IMR-90 (cell line): ENCODE measurements around the gene CPED1. TPM values are rescaled to one million over a fixed set of nuclear protein-coding genes. Genes with fewer than 3 reads are reported as not detected.

Source experiments
- ATAC-seq: fragments of 200-7000 bp; cut with Tn5 transposase; 2 replicates; pipeline ENCODE4 v1.9.1; 2020; ENCODE audit warnings: low read depth, mild to moderate bottlenecking, moderate library complexity
- BruUV-seq: library from RNA; stranded (reverse); fragments of 400-500 nt; replicated peaks from 2 replicates; lab custom pipeline; 2021; lab: Mats Ljungman, UMichigan
- CTCF ChIA-PET: fragments of 300-600 bp; formaldehyde crosslinking; extraction: SDS; loops from one replicate; lab custom pipeline; 2021; ENCODE audit warnings: antibody characterized with exemption; lab: Yijun Ruan, JAX
- POLR2A ChIA-PET: fragments of 300-600 bp; sonication (Branson Sonifier 250); formaldehyde crosslinking; loops from one replicate; lab custom pipeline; 2022; ENCODE audit warnings: antibody characterized with exemption; ENCODE audit not compliant: unreplicated experiment; lab: Charles Lee
- DNase-seq: peaks from one replicate; pipeline ENCODE4 v3.0.0; 2013
- H2AFZ ChIP-seq: replicated peaks from 2 replicates; pipeline ENCODE3; 2013; ENCODE audit warnings: low read length, mild to moderate bottlenecking; ENCODE audit not compliant: poor library complexity
- H2AK5ac ChIP-seq: 2 replicates; pipeline ENCODE4 v1.6.1; 2013; ENCODE audit warnings: low read depth, low read length, inconsistent platforms
- H2AK9ac ChIP-seq: replicated peaks from 2 replicates; pipeline ENCODE3; 2013; ENCODE audit warnings: mild to moderate bottlenecking, low read depth, low read length, moderate library complexity; ENCODE audit not compliant: poor library complexity
- H2BK120ac ChIP-seq: 2 replicates; pipeline ENCODE4 v1.6.1; 2013; ENCODE audit warnings: low read depth, low read length, inconsistent platforms
- H2BK15ac ChIP-seq: 3 replicates; pipeline ENCODE4 v1.6.1; 2013; ENCODE audit warnings: low read depth, low read length, inconsistent platforms
- H2BK20ac ChIP-seq: 2 replicates; pipeline ENCODE4 v1.6.1; 2013; ENCODE audit warnings: low read depth, mild to moderate bottlenecking, inconsistent platforms, low read length, moderate library complexity
- H2BK5ac ChIP-seq: 2 replicates; pipeline ENCODE4 v1.6.1; 2013; ENCODE audit warnings: mild to moderate bottlenecking, low read depth, low read length, inconsistent platforms; ENCODE audit not compliant: poor library complexity, severe bottlenecking
- H3K14ac ChIP-seq: replicated peaks from 2 replicates; pipeline ENCODE4 v1.6.1; 2013; ENCODE audit warnings: low read depth, low read length, inconsistent platforms
- H3K18ac ChIP-seq: 2 replicates; pipeline ENCODE4 v1.6.1; 2013; ENCODE audit warnings: low read depth, low read length, control low read depth
- H3K23ac ChIP-seq: 2 replicates; pipeline ENCODE4 v1.6.1; 2013; ENCODE audit warnings: low read depth, low read length, inconsistent platforms
- H3K27ac ChIP-seq: 2 replicates; pipeline ENCODE4 v1.5.1; 2013; ENCODE audit warnings: mild to moderate bottlenecking, control low read depth, low read length; ENCODE audit not compliant: insufficient read depth
- H3K27me3 ChIP-seq: 2 replicates; pipeline ENCODE4 v1.6.1; 2013; ENCODE audit warnings: low read length; ENCODE audit not compliant: control insufficient read depth, insufficient read depth
- H3K36me3 ChIP-seq: 2 replicates; pipeline ENCODE4 v1.6.1; 2013; ENCODE audit warnings: low read length, mixed read lengths; ENCODE audit not compliant: control insufficient read depth, insufficient read depth
- H3K4ac ChIP-seq: 2 replicates; pipeline ENCODE4 v1.6.1; 2013; ENCODE audit warnings: low read depth, low read length, inconsistent platforms
- H3K4me1 ChIP-seq: 2 replicates; pipeline ENCODE4 v1.6.1; 2013; ENCODE audit warnings: low read length, mixed read lengths; ENCODE audit not compliant: control insufficient read depth, insufficient read depth
- H3K4me2 ChIP-seq: 2 replicates; pipeline ENCODE4 v1.6.1; 2013; ENCODE audit warnings: low read depth, mild to moderate bottlenecking, control low read depth, low read length, moderate library complexity
- H3K4me3 ChIP-seq: 2 replicates; pipeline ENCODE4 v1.5.1; 2013; ENCODE audit warnings: low read depth, mild to moderate bottlenecking, control low read depth, low read length, moderate library complexity; ENCODE audit not compliant: insufficient read depth
- H3K56ac ChIP-seq: 2 replicates; pipeline ENCODE4 v1.6.1; 2013; ENCODE audit warnings: low read length, inconsistent platforms; ENCODE audit not compliant: insufficient read depth; ENCODE audit errors: extremely low read depth
- H3K79me1 ChIP-seq, 2 experiments: 2 replicates each; pipeline ENCODE4 v1.6.1; 2013; ENCODE audit warnings: low read length in 2 of 2, inconsistent platforms in 1 of 2, low read depth in 1 of 2
- H3K9ac ChIP-seq: 2 replicates; pipeline ENCODE4 v1.6.1; 2013; ENCODE audit warnings: low read depth, low read length, control low read depth
- H3K9me1 ChIP-seq: 2 replicates; pipeline ENCODE4 v1.6.1; 2013; ENCODE audit warnings: low read length, inconsistent platforms; ENCODE audit not compliant: insufficient read depth
- H3K9me3 ChIP-seq: 2 replicates; pipeline ENCODE4 v1.6.1; 2013; ENCODE audit warnings: low read length; ENCODE audit not compliant: control insufficient read depth, insufficient read depth
- H4K20me1 ChIP-seq: 2 replicates; pipeline ENCODE4 v1.6.1; 2013; ENCODE audit warnings: low read length, inconsistent platforms; ENCODE audit not compliant: insufficient read depth
- H4K5ac ChIP-seq: 2 replicates; pipeline ENCODE4 v1.6.1; 2013; ENCODE audit warnings: mild to moderate bottlenecking, low read depth, low read length, control low read depth
- H4K8ac ChIP-seq, 2 experiments: 2 replicates each; pipeline ENCODE4 v1.6.1; 2013; ENCODE audit warnings: low read depth in 2 of 2, low read length in 2 of 2, control low read depth in 1 of 2, inconsistent platforms in 1 of 2
- H4K91ac ChIP-seq: 2 replicates; pipeline ENCODE4 v1.6.1; 2013; ENCODE audit warnings: low read depth, low read length, inconsistent platforms; ENCODE audit not compliant: insufficient read depth
- MXI1 ChIP-seq: IDR thresholded peaks from 2 replicates; pipeline ENCODE4 v1.6.1; 2012; ENCODE audit warnings: low read depth, mild to moderate bottlenecking, low read length, moderate library complexity, borderline replicate concordance
- POLR2A ChIP-seq: IDR thresholded peaks from 2 replicates; pipeline ENCODE4 v1.6.1; 2012; ENCODE audit warnings: mild to moderate bottlenecking, low read depth, low read length
- RCOR1 ChIP-seq: IDR thresholded peaks from 2 replicates; pipeline ENCODE4 v1.6.1; 2012; ENCODE audit warnings: mild to moderate bottlenecking, low read length, improper control_type of control experiment; ENCODE audit not compliant: insufficient replicate concordance
- WGBS, 2 experiments: methylation state at CpG; one replicate each; pipeline versions ENCODE4 v1.1.5 to v1.1.7; 2013; ENCODE audit warnings: missing lambda C conversion rate in 2 of 2; ENCODE audit not compliant: insufficient read length in 1 of 2; ENCODE audit errors: extremely low coverage in 2 of 2; 5-methylcytosine and 5-hydroxymethylcytosine counted together
- dilution Hi-C: fragments of 300-500 bp; cut with HindIII; formaldehyde crosslinking; loops from one replicate; pipeline ENCODE4 v1.14.3; 2018; ENCODE audit warnings: low sequenced_read_pairs; ENCODE audit not compliant: unreplicated experiment
- in situ Hi-C: fragments of 300-500 bp; cut with MboI; formaldehyde crosslinking; loops from 3 replicates; pipeline ENCODE4 v1.14.3; 2019; ENCODE audit warnings: low sequenced_read_pairs, inconsistent platforms, mixed read lengths
- intact Hi-C: fragments of 100-400 bp; cut with micrococcal nuclease; formaldehyde crosslinking; loops from 2 replicates; pipeline ENCODE4 v1.10.0; 2022
- polyA plus RNA-seq, 3 experiments: library from polyadenylated mRNA; depleted of rRNA; stranded (reverse); fragments of >200 nt; gene quantifications; 2 replicates each; pipeline ENCODE4 v1.2.3, GENCODE V29; 2012; ENCODE audit warnings: low replicate concordance in 1 of 3
- total RNA-seq: library from RNA; depleted of rRNA; stranded (reverse); fragments of >200 nt; gene quantifications from 2 replicates; pipeline ENCODE4 v1.2.3, GENCODE V29; 2012

The CPED1 gene
- total and polyA plus RNA-seq, 2 of the 4 experiments (the other 2 are of a cell fraction) = 31.2 to 96.8 TPM

DNA sequence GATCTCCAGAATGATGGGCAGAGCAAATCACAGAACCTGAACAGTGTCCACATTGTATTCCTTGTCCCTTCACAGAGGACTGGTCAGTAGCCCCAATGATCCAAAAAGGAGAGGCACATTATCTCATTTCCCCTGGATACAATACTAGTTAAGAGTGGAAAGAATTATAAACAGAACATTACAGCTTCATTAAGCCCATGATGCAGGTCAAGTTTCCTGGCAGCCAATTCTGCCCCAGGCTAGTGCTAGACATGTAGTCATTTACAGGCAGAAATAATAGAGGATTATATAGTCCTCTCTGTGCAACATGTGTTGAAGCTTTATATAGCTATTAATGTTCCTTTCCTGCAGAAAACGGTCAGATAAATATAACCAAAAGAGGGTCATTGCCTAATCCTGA lies 216.0 kb downstream of the CPED1 start:
- DNase-seq (peak; percentile 32), ATAC-seq (peak; percentile 14; the same call in 1 of the 2 replicates)
- TF ChIP-seq RCOR1 = no peak
- TF ChIP-seq POLR2A = no peak
- TF ChIP-seq MXI1 = no peak
- no peak overlapping the region for H3K18ac ChIP-seq
- no peak overlapping the region for H2BK20ac ChIP-seq
- ChIA-PET POLR2A (no interaction called here), CTCF (no interaction called here)
- no peaks in the 10 kb centered on the region for H3K9me3 ChIP-seq
- no peak overlapping the region for H3K56ac ChIP-seq
- H2AK5ac ChIP-seq = no peak overlapping the region
- in situ Hi-C loops = no loop called here
- no peak overlapping the region for H3K23ac ChIP-seq
- no peaks in the 10 kb centered on the region for H3K27me3 ChIP-seq
- no peak overlapping the region for H4K91ac ChIP-seq
- no peak overlapping the region for H2AK9ac ChIP-seq
- WGBS, 2 experiments = no CpG with 5 or more reads among the region's 1 CpG
- no peak overlapping the region for H3K9ac ChIP-seq
- no peaks in the 10 kb centered on the region for H4K20me1 ChIP-seq
- intact Hi-C loops = no loop called here
- H4K5ac ChIP-seq = no peak overlapping the region
- no peaks in the 10 kb centered on the region for H3K9me1 ChIP-seq
- H2AFZ ChIP-seq = no peak overlapping the region
- H2BK120ac ChIP-seq = no peak overlapping the region
- no peak overlapping the region for H2BK15ac ChIP-seq
- no peak overlapping the region for H2BK5ac ChIP-seq
- H3K4me1 ChIP-seq = peaks cover 2% of the 10 kb centered on the region; the same call in 1 of the 2 replicates
- no peak overlapping the region for H3K14ac ChIP-seq
- no TSS peak for BruUV-seq
- dilution Hi-C loops = no loop called here
- no peak overlapping the region for H3K4me2 ChIP-seq
- H3K79me1 ChIP-seq = peaks cover 0 to 7% of the 10 kb centered on the region in 2 experiments; a peak in 1 of 4 replicates
- H3K36me3 ChIP-seq = no peaks in the 10 kb centered on the region
- no peak overlapping the region for H3K4me3 ChIP-seq
- no peak overlapping the region for H4K8ac ChIP-seq
- H3K27ac ChIP-seq = no peak overlapping the region
- H3K4ac ChIP-seq = no peak overlapping the region
